HL-60 (cell line): Measurements from ENCODE around the gene INSIG1.

Experiments
- DNase-seq, 2 experiments: peaks; one replicate each; pipeline ENCODE4 v3.0.0-alpha.2; 2010 to 2020; ENCODE audit warnings: low read depth in 1 of 2, low spot score in 1 of 2
- H3K27ac ChIP-seq: fragments of 250-450 bp; sonication (Bioruptor Pico); replicated peaks from 2 replicates; pipeline ENCODE4 v1.5.1; 2020; ENCODE audit warnings: mild to moderate bottlenecking, moderate library complexity
- H3K27me3 ChIP-seq: fragments of 250-450 bp; sonication (Bioruptor Pico); 2 replicates; pipeline ENCODE4 v1.5.1; 2021; ENCODE audit warnings: mild to moderate bottlenecking, moderate library complexity; ENCODE audit not compliant: insufficient read depth, poor library complexity, severe bottlenecking
- H3K4me3 ChIP-seq: replicated peaks from 2 replicates; pipeline ENCODE4 v1.5.1; 2011; ENCODE audit warnings: mild to moderate bottlenecking, control low read depth, low read length; ENCODE audit not compliant: insufficient read depth
- GABPA ChIP-seq: IDR thresholded peaks from 2 replicates; pipeline ENCODE4 v1.6.1; 2012; ENCODE audit warnings: low read depth
- POLR2AphosphoS5 ChIP-seq: IDR thresholded peaks from 2 replicates; pipeline ENCODE4 v1.6.1; 2012; ENCODE audit warnings: low read depth
- SPI1 ChIP-seq: IDR thresholded peaks from 2 replicates; pipeline ENCODE4 v1.6.1; 2012; ENCODE audit warnings: low read depth, mild to moderate bottlenecking, borderline replicate concordance
- TF ChIP-seq, protein P1 (sequence below): IDR thresholded peaks from 2 replicates; pipeline ENCODE4 v1.6.1; 2012; ENCODE audit warnings: low read depth; ENCODE audit not compliant: insufficient replicate concordance
- TF ChIP-seq, protein P2 (sequence below): IDR thresholded peaks from one replicate; pipeline ENCODE4 v1.5.1; 2011; ENCODE audit warnings: low read length, control low read depth, inconsistent platforms; ENCODE audit not compliant: insufficient read depth

The INSIG1 gene

DNA sequence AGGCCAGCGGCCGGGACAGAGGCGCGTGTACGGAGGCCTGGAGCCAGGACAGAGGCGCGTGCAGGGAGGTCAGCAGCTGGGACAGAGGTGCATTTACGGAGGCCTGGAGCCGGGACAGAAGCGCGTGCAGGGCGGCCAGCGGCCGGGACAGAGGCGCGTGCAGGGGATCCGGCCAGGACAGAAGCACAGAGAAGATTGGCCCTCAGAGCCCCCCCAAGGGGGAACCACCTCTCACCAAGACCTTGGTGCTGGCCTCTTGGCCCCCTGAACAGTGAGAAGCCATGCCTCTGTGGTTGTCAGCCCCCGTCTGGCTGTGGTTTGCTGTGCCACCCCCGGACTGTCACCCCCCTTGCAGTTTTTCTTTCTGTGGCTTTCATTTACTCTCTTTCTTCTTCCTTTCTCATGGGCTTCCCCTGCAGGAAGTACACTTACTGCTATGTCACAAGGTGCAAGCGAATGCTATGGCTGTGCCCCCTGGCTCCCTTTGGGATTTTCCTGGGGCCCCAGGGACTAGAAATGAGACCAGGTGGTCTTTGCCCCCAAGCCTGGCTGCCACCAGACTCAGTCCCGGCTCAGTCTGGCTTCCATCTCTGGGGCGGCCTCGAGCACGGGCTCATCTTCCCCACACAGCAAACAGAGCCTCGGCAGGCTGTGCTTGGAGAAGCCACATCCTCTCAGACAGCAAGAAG is 41.1 kb downstream of the INSIG1 start:
- H3K4me3 ChIP-seq = no peak overlapping the region
- H3K27ac ChIP-seq = no peak overlapping the region
- H3K27me3 ChIP-seq = peaks cover 2% of the 10 kb centered on the region
- no peak for DNase-seq
- TF ChIP-seq, protein P1, sequence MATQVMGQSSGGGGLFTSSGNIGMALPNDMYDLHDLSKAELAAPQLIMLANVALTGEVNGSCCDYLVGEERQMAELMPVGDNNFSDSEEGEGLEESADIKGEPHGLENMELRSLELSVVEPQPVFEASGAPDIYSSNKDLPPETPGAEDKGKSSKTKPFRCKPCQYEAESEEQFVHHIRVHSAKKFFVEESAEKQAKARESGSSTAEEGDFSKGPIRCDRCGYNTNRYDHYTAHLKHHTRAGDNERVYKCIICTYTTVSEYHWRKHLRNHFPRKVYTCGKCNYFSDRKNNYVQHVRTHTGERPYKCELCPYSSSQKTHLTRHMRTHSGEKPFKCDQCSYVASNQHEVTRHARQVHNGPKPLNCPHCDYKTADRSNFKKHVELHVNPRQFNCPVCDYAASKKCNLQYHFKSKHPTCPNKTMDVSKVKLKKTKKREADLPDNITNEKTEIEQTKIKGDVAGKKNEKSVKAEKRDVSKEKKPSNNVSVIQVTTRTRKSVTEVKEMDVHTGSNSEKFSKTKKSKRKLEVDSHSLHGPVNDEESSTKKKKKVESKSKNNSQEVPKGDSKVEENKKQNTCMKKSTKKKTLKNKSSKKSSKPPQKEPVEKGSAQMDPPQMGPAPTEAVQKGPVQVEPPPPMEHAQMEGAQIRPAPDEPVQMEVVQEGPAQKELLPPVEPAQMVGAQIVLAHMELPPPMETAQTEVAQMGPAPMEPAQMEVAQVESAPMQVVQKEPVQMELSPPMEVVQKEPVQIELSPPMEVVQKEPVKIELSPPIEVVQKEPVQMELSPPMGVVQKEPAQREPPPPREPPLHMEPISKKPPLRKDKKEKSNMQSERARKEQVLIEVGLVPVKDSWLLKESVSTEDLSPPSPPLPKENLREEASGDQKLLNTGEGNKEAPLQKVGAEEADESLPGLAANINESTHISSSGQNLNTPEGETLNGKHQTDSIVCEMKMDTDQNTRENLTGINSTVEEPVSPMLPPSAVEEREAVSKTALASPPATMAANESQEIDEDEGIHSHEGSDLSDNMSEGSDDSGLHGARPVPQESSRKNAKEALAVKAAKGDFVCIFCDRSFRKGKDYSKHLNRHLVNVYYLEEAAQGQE = no peak
- TF ChIP-seq GABPA = no peak
- TF ChIP-seq, protein P2, sequence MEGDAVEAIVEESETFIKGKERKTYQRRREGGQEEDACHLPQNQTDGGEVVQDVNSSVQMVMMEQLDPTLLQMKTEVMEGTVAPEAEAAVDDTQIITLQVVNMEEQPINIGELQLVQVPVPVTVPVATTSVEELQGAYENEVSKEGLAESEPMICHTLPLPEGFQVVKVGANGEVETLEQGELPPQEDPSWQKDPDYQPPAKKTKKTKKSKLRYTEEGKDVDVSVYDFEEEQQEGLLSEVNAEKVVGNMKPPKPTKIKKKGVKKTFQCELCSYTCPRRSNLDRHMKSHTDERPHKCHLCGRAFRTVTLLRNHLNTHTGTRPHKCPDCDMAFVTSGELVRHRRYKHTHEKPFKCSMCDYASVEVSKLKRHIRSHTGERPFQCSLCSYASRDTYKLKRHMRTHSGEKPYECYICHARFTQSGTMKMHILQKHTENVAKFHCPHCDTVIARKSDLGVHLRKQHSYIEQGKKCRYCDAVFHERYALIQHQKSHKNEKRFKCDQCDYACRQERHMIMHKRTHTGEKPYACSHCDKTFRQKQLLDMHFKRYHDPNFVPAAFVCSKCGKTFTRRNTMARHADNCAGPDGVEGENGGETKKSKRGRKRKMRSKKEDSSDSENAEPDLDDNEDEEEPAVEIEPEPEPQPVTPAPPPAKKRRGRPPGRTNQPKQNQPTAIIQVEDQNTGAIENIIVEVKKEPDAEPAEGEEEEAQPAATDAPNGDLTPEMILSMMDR = no peak

DNA sequence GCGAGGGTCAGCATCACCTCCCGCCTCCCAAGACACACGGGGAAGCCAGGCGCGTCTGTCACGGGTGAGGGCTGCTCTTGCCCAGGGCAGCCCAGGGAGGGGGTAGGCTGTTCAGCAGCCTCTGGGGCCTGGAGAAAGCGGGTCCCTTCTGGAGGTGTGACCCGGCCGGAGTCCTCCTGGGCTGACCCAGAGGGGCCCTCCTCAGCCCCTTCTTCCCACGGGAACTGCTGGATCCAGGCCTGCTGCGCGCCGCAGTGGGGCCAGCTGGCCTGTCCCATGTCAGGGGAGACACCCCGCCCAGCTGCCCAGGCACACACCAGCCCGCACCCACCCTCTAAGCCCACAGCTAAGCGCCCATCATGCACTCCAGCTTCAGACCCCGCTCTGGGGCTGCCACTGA is 41.8 kb downstream of the INSIG1 start:
- Histone ChIP-seq H3K4me3 (no peak overlapping the region), H3K27ac (no peak overlapping the region), H3K27me3 (peaks cover 2% of the 10 kb centered on the region)
- no peak for DNase-seq
- TF ChIP-seq POLR2AphosphoS5 (no peak), GABPA (no peak), SPI1 (no peak)
- TF ChIP-seq, protein P2 = no peak
- TF ChIP-seq, protein P1 = no peak

DNA sequence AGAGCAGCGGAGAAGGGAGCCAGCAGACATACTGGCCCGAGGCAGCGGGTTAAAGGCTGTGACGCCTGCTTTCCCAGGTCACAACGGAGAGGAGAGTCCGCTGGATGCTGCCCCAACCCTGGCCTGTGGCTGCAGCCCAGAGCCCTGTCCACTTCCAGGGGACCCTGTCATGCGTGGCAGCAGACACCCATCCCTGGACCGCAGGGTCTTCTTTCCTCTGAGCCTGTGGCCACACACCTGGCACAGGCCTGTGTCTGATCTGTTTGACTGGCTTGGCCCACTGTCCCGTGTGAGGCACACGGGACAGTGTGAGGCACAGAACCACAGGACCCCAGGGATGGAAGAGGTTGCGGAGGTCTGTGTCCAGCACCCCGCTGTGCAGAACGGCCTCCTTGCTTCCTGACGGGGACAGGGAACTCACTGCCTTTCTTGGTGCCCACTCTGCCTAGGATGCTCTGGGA is 42.4 kb downstream of the INSIG1 start:
- no peak for DNase-seq
- no peak overlapping the region for H3K27ac ChIP-seq
- H3K27me3 ChIP-seq = peaks cover 2% of the 10 kb centered on the region

More for the DNA sequence above, 42.4 kb downstream of the INSIG1 start:
- no peak overlapping the region for H3K4me3 ChIP-seq
- TF ChIP-seq, protein P1 = no peak
- TF ChIP-seq POLR2AphosphoS5 = no peak
- TF ChIP-seq, protein P2 = no peak
- no peak for TF ChIP-seq GABPA
- TF ChIP-seq SPI1 = no peak
